Stimulated activated CD4-positive, alpha-beta T cell treated with anti-CD3 and anti-CD28 coated beads, Interleukin-15, amount 100 ng/mL, for 48 hours (primary cell): Measurements from ENCODE around the gene HPSE2.
"Not testable (repeated sequence)": the region's sequence is repeated elsewhere in the genome, so short reads cannot be mapped to it uniquely, and the experiment has no call there.

Experiments used
- DNase-seq, 2 donors: peaks; one replicate each; pipeline ENCODE4 v3.0.0-alpha.2; 2020; ENCODE audit warnings: low read depth in 2 of 2

Gene HPSE2

GRCh38 chr10:98502535-98502934 lies 733.1 kb downstream of the HPSE2 start:
- not testable (repeated sequence) for DNase-seq

GRCh38 chr10:98492763-98493162 lies 742.9 kb downstream of the HPSE2 start:
- no peak for DNase-seq

GRCh38 chr10:98489561-98490481 lies 745.8 kb downstream of the HPSE2 start:
- no peak for DNase-seq

- no peak for DNase-seq
These were observed 746.8 kb downstream of the HPSE2 start for GRCh38 chr10:98488669-98489430.

- no peak for DNase-seq
These were observed 748.0 kb downstream of the HPSE2 start for GRCh38 chr10:98487649-98488048.

GRCh38 chr10:98486421-98486820 lies 749.2 kb downstream of the HPSE2 start:
- no peak for DNase-seq

GRCh38 chr10:98485959-98486358 lies 749.7 kb downstream of the HPSE2 start:
- DNase-seq, result no peak

- no peak for DNase-seq
These were observed 752.0 kb downstream of the HPSE2 start for GRCh38 chr10:98483658-98484057.

- DNase-seq, result no peak
These were observed 753.6 kb downstream of the HPSE2 start for GRCh38 chr10:98482096-98482495.

GRCh38 chr10:98481404-98481945 lies 754.2 kb downstream of the HPSE2 start:
- DNase-seq, result no peak

GRCh38 chr10:98478430-98479222 lies 757.0 kb downstream of the HPSE2 start:
- DNase-seq, result no peak

GRCh38 chr10:98477861-98478260 lies 757.8 kb downstream of the HPSE2 start:
- no peak for DNase-seq

- DNase-seq, result no peak
These were observed 761.0 kb downstream of the HPSE2 start for GRCh38 chr10:98474628-98475027.

- DNase-seq, result no peak
These were observed 763.5 kb downstream of the HPSE2 start for GRCh38 chr10:98472196-98472595.

GRCh38 chr10:98470850-98471249 lies 764.8 kb downstream of the HPSE2 start:
- no peak for DNase-seq

GRCh38 chr10:98469001-98469931 lies 766.4 kb downstream of the HPSE2 start:
- DNase-seq, result no peak

- peak; percentile 43 to 47 for DNase-seq
These were observed 767.9 kb downstream of the HPSE2 start for GRCh38 chr10:98467506-98468318.

GRCh38 chr10:98466861-98467505 lies 768.7 kb downstream of the HPSE2 start:
- no peak for DNase-seq

GRCh38 chr10:98465866-98466265 lies 769.8 kb downstream of the HPSE2 start:
- no peak for DNase-seq
